ENCODE data around the gene HS6ST2. TPM values are rescaled to one million over a fixed set of nuclear protein-coding genes. Genes with fewer than 3 reads are reported as not detected.

HS6ST2 gene
- polyA plus RNA-seq, 1 donor (not counting 4 experiments of a cell fraction or from before 2014, with no cell fraction given): 0.43 TPM

GRCh38 chrX:132614297-132614696 lies 344.1 kb downstream of the HS6ST2 start:
- Histone ChIP-seq H3K4me1 (ENCODE audit: control insufficient read depth, extremely low read depth, insufficient read depth, low read length) (no peaks in the 10 kb centered on the region), H3K36me3 (ENCODE audit: control insufficient read depth in 2 of 2, extremely low read depth in 1 of 2, insufficient read depth in 2 of 2, low read length in 2 of 2) (no peaks in the 10 kb centered on the region), H3K9me1 (ENCODE audit: control insufficient read depth, extremely low read depth, insufficient read depth, low read length) (no peaks in the 10 kb centered on the region), H3K27me3 (ENCODE audit: control insufficient read depth, extremely low read depth, insufficient read depth, low read length) (no peaks in the 10 kb centered on the region), H3K79me2 (ENCODE audit: control insufficient read depth, insufficient read depth, low read length) (no peaks in the 10 kb centered on the region), H3K4me3 (ENCODE audit: control insufficient read depth in 2 of 3, extremely low read depth in 1 of 3, insufficient read depth in 2 of 3, low read depth in 1 of 3, low read length in 3 of 3) (no peak overlapping the region), H4K20me1 (ENCODE audit: control insufficient read depth, extremely low read depth, insufficient read depth, low read length) (no peaks in the 10 kb centered on the region), H3K9me3 (ENCODE audit: control insufficient read depth, low read depth, low read length) (no peaks in the 10 kb centered on the region), H2AFZ (ENCODE audit: control insufficient read depth, low read length) (no peak overlapping the region), H3K9ac (ENCODE audit: control insufficient read depth, extremely low read depth, insufficient read depth, low read length) (no peak overlapping the region), H3K27ac (ENCODE audit: control insufficient read depth, insufficient read depth, low read length) (no peak overlapping the region), H3K4me2 (ENCODE audit: control insufficient read depth, extremely low read depth, insufficient read depth, low read depth, low read length) (no peak overlapping the region)
- dilution Hi-C loops (cut with MboI; ENCODE audit: extremely low pct_ligation_motif_present, low sequenced_read_pairs): no loop called here
- peak in 2 of 3 experiments; percentile 68 to 76 for TF ChIP-seq CTCF (optimal IDR thresholded peaks at IDR 0.05 in 1 of 3, IDR thresholded peaks at IDR 0.05 in 1 of 3, conservative IDR thresholded peaks at IDR 0.05 in 1 of 3; ENCODE audit: extremely low read depth in 1 of 3, insufficient read depth in 2 of 3, low read length in 3 of 3)
- no peak for TF ChIP-seq EZH2 (IDR thresholded peaks at IDR 0.05; ENCODE audit: low read length)
- DNase-seq (ENCODE audit: low read depth, low spot score) (no peak), FAIRE-seq (peak; percentile 9)

GRCh38 chrX:132613801-132614200 lies 344.6 kb downstream of the HS6ST2 start:
- no peaks in the 10 kb centered on the region for H3K79me2 ChIP-seq (ENCODE audit: control insufficient read depth, insufficient read depth, low read length)
- no peak overlapping the region for H3K9ac ChIP-seq (ENCODE audit: control insufficient read depth, extremely low read depth, insufficient read depth, low read length)
- FAIRE-seq: no peak
- dilution Hi-C loops (cut with MboI; ENCODE audit: extremely low pct_ligation_motif_present, low sequenced_read_pairs): no loop called here
- no peak overlapping the region for H3K27ac ChIP-seq (ENCODE audit: control insufficient read depth, insufficient read depth, low read length)
- no peaks in the 10 kb centered on the region for H3K4me1 ChIP-seq (ENCODE audit: control insufficient read depth, extremely low read depth, insufficient read depth, low read length)
- no peak overlapping the region for H3K4me2 ChIP-seq (ENCODE audit: control insufficient read depth, extremely low read depth, insufficient read depth, low read depth, low read length)
- no peaks in the 10 kb centered on the region for H4K20me1 ChIP-seq (ENCODE audit: control insufficient read depth, extremely low read depth, insufficient read depth, low read length)
- H3K4me3 ChIP-seq (ENCODE audit: control insufficient read depth in 2 of 3, extremely low read depth in 1 of 3, insufficient read depth in 2 of 3, low read depth in 1 of 3, low read length in 3 of 3): no peak overlapping the region
- H3K36me3 ChIP-seq (ENCODE audit: control insufficient read depth in 2 of 2, extremely low read depth in 1 of 2, insufficient read depth in 2 of 2, low read length in 2 of 2): no peaks in the 10 kb centered on the region
- no peaks in the 10 kb centered on the region for H3K9me3 ChIP-seq (ENCODE audit: control insufficient read depth, low read depth, low read length)
- DNase-seq (ENCODE audit: low read depth, low spot score): no peak
- no peaks in the 10 kb centered on the region for H3K27me3 ChIP-seq (ENCODE audit: control insufficient read depth, extremely low read depth, insufficient read depth, low read length)
- H2AFZ ChIP-seq (ENCODE audit: control insufficient read depth, low read length): no peak overlapping the region
- TF ChIP-seq EZH2 (IDR thresholded peaks at IDR 0.05; ENCODE audit: low read length) (no peak), CTCF (optimal IDR thresholded peaks at IDR 0.05 in 1 of 3, IDR thresholded peaks at IDR 0.05 in 1 of 3, conservative IDR thresholded peaks at IDR 0.05 in 1 of 3; ENCODE audit: extremely low read depth in 1 of 3, insufficient read depth in 2 of 3, low read length in 3 of 3) (no peak)
- no peaks in the 10 kb centered on the region for H3K9me1 ChIP-seq (ENCODE audit: control insufficient read depth, extremely low read depth, insufficient read depth, low read length)
